SU-DHL-6 (cell line): Measurements from ENCODE around the gene SCRT2.

Source experiments
- H2AFZ ChIP-seq: fragments of 200-600 bp; sonication (generic); 2 replicates; pipeline ENCODE4 v1.6.1; 2014; ENCODE audit warnings: low read depth, mild to moderate bottlenecking, moderate library complexity, mixed read lengths, antibody characterized with exemption, low read length; ENCODE audit not compliant: severe bottlenecking
- H3F3A ChIP-seq: fragments of 200-600 bp; shearing (Covaris generic); 2 replicates; pipeline ENCODE4 v1.6.0; 2016; ENCODE audit warnings: antibody characterized with exemption, mild to moderate bottlenecking; ENCODE audit not compliant: insufficient read depth
- H3K27ac ChIP-seq: fragments of 200-600 bp; sonication (generic); 2 replicates; pipeline ENCODE4 v1.5.1; 2016; ENCODE audit warnings: low read depth, mild to moderate bottlenecking, low read length, moderate library complexity, mixed read lengths
- H3K27me3 ChIP-seq: fragments of 200-600 bp; sonication (generic), shearing (Covaris generic); 2 replicates; pipeline ENCODE4 v1.6.0; 2014; ENCODE audit warnings: mild to moderate bottlenecking, low read length
- H3K36me3 ChIP-seq: fragments of 200-600 bp; sonication (generic); 2 replicates; pipeline ENCODE4 v1.6.1; 2014; ENCODE audit warnings: mild to moderate bottlenecking, low read length, mixed read lengths
- H3K4me2 ChIP-seq: fragments of 300-600, 200-600 bp; shearing (Covaris generic), sonication (generic); 2 replicates; pipeline ENCODE4 v1.6.0; 2014; ENCODE audit warnings: low read length, low read depth, mild to moderate bottlenecking; ENCODE audit not compliant: poor library complexity, severe bottlenecking
- H3K4me3 ChIP-seq: fragments of 200-600 bp; sonication (generic); 2 replicates; pipeline ENCODE4 v1.5.1; 2014; ENCODE audit warnings: antibody characterized with exemption, low read length, mild to moderate bottlenecking, mixed read lengths; ENCODE audit not compliant: insufficient read depth, poor library complexity, severe bottlenecking
- H3K79me2 ChIP-seq: fragments of 200-600 bp; sonication (generic); 2 replicates; pipeline ENCODE4 v1.6.1; 2014; ENCODE audit warnings: mild to moderate bottlenecking, low read length, moderate library complexity; ENCODE audit not compliant: insufficient read depth
- H3K9ac ChIP-seq: fragments of 200-600 bp; sonication (generic); 2 replicates; pipeline ENCODE4 v1.7.0; 2014; ENCODE audit warnings: mild to moderate bottlenecking, low read length
- H3K9me2 ChIP-seq: fragments of 200-600 bp; sonication (generic); replicated peaks from 2 replicates; pipeline ENCODE4 v1.6.1; 2014; ENCODE audit warnings: low read length; ENCODE audit not compliant: insufficient read depth
- H3K9me3 ChIP-seq: fragments of 200-600 bp; sonication (generic); 2 replicates; pipeline ENCODE4 v1.6.1; 2014; ENCODE audit warnings: low read length, mixed read lengths; ENCODE audit not compliant: insufficient read depth
- H4K20me1 ChIP-seq: fragments of 200-600 bp; sonication (generic); 2 replicates; pipeline ENCODE4 v1.6.1; 2014; ENCODE audit warnings: low read depth, mild to moderate bottlenecking, antibody characterized with exemption, low read length, moderate library complexity, mixed read lengths
- CTCF ChIP-seq: fragments of 200-600 bp; sonication (generic); IDR thresholded peaks from one replicate; pipeline ENCODE4 v1.5.1; 2017; ENCODE audit warnings: antibody characterized with exemption, mild to moderate bottlenecking, low read length, moderate library complexity; ENCODE audit not compliant: insufficient read depth, poor library complexity, severe bottlenecking
- EZH2phosphoT487 ChIP-seq: fragments of 200-600 bp; sonication (generic), shearing (Covaris generic); conservative IDR thresholded peaks from 2 replicates; pipeline ENCODE4 v1.6.1; 2018; ENCODE audit warnings: mild to moderate bottlenecking, antibody characterized with exemption, low read length, moderate library complexity, mixed read lengths

SCRT2 gene

GRCh38 chr20:699811-700338 lies 24.3 kb upstream of the SCRT2 start:
- no peaks in the 10 kb centered on the region for H3K9me2 ChIP-seq
- TF ChIP-seq EZH2phosphoT487 (no peak), CTCF (no peak)
- H3K9ac ChIP-seq = no peak overlapping the region
- no peak overlapping the region for H3K4me2 ChIP-seq
- H3K79me2 ChIP-seq = no peaks in the 10 kb centered on the region
- no peaks in the 10 kb centered on the region for H4K20me1 ChIP-seq
- H2AFZ ChIP-seq = no peak overlapping the region
- H3K27me3 ChIP-seq = no peaks in the 10 kb centered on the region
- H3K9me3 ChIP-seq = no peaks in the 10 kb centered on the region
- H3F3A ChIP-seq = no peaks in the 10 kb centered on the region
- no peaks in the 10 kb centered on the region for H3K36me3 ChIP-seq
- no peak overlapping the region for H3K4me3 ChIP-seq
- no peak overlapping the region for H3K27ac ChIP-seq

- H3F3A ChIP-seq = no peaks in the 10 kb centered on the region
- H3K9me2 ChIP-seq = no peaks in the 10 kb centered on the region
- TF ChIP-seq EZH2phosphoT487 (no peak), CTCF (no peak)
- H3K27me3 ChIP-seq = no peaks in the 10 kb centered on the region
- no peaks in the 10 kb centered on the region for H3K9me3 ChIP-seq
- no peak overlapping the region for H3K27ac ChIP-seq
- no peaks in the 10 kb centered on the region for H3K36me3 ChIP-seq
- H3K79me2 ChIP-seq = no peaks in the 10 kb centered on the region
- no peaks in the 10 kb centered on the region for H4K20me1 ChIP-seq
- H2AFZ ChIP-seq = no peak overlapping the region
- H3K4me3 ChIP-seq = no peak overlapping the region
- H3K4me2 ChIP-seq = no peak overlapping the region
- H3K9ac ChIP-seq = no peak overlapping the region
These were observed 23.7 kb upstream of the SCRT2 start for GRCh38 chr20:699342-699741.

- Histone ChIP-seq H3K36me3 (no peaks in the 10 kb centered on the region), H3K9me2 (no peaks in the 10 kb centered on the region), H4K20me1 (no peaks in the 10 kb centered on the region), H3K9ac (no peak overlapping the region), H3F3A (no peaks in the 10 kb centered on the region), H3K9me3 (no peaks in the 10 kb centered on the region), H3K4me3 (no peak overlapping the region), H3K4me2 (no peak overlapping the region), H3K79me2 (no peaks in the 10 kb centered on the region), H2AFZ (no peak overlapping the region), H3K27ac (no peak overlapping the region), H3K27me3 (no peaks in the 10 kb centered on the region)
- TF ChIP-seq CTCF = no peak
- no peak for TF ChIP-seq EZH2phosphoT487
These were observed 22.7 kb upstream of the SCRT2 start for GRCh38 chr20:698276-698675.

GRCh38 chr20:697826-698225 lies 22.2 kb upstream of the SCRT2 start:
- Histone ChIP-seq H3K9me3 (no peaks in the 10 kb centered on the region), H3K4me2 (no peak overlapping the region), H2AFZ (no peak overlapping the region), H3K27ac (no peak overlapping the region), H3K36me3 (no peaks in the 10 kb centered on the region), H4K20me1 (no peaks in the 10 kb centered on the region), H3K79me2 (no peaks in the 10 kb centered on the region), H3K9ac (no peak overlapping the region), H3K9me2 (no peaks in the 10 kb centered on the region), H3K27me3 (no peaks in the 10 kb centered on the region), H3F3A (no peaks in the 10 kb centered on the region), H3K4me3 (no peak overlapping the region)
- no peak for TF ChIP-seq EZH2phosphoT487
- no peak for TF ChIP-seq CTCF
